Neural progenitor cell (in vitro differentiated cells): ENCODE measurements around the gene TGM2. TPM values are rescaled to one million over a fixed set of nuclear protein-coding genes. Genes with fewer than 3 reads are reported as not detected.

Experiments used
- DNase-seq: peaks from one replicate; pipeline ENCODE4 v3.0.0-alpha.2; 2016; ENCODE audit warnings: low spot score
- H2AFZ ChIP-seq: fragments of 200-600 bp; sonication (generic); replicated peaks from 2 replicates; pipeline ENCODE4 v1.6.1; 2016; ENCODE audit warnings: antibody characterized with exemption
- H3F3A ChIP-seq: fragments of 200-600 bp; sonication (generic); 2 replicates; pipeline ENCODE4 v1.6.1; 2016; ENCODE audit warnings: antibody characterized with exemption, low read depth
- H3K27ac ChIP-seq: fragments of 200-600 bp; sonication (generic); 2 replicates; pipeline ENCODE4 v1.5.1; 2016; ENCODE audit warnings: mild to moderate bottlenecking
- H3K27me3 ChIP-seq: fragments of 200-600 bp; sonication (generic); 2 replicates; pipeline ENCODE4 v1.6.1; 2016; ENCODE audit warnings: mild to moderate bottlenecking, moderate library complexity
- H3K36me3 ChIP-seq: fragments of 200-600 bp; sonication (generic); 2 replicates; pipeline ENCODE4 v1.5.1; 2016
- H3K4me1 ChIP-seq: fragments of 200-600 bp; sonication (generic); 2 replicates; pipeline ENCODE4 v1.6.1; 2016; ENCODE audit warnings: mixed run types
- H3K4me2 ChIP-seq: fragments of 200-600 bp; sonication (generic); 2 replicates; pipeline ENCODE4 v1.6.1; 2016
- H3K4me3 ChIP-seq: fragments of 200-600 bp; sonication (generic); 2 replicates; pipeline ENCODE4 v1.5.1; 2016
- H3K79me2 ChIP-seq: fragments of 200-600 bp; sonication (generic); 2 replicates; pipeline ENCODE4 v1.6.1; 2016; ENCODE audit warnings: low read depth
- H3K9ac ChIP-seq: fragments of 200-600 bp; sonication (generic); 2 replicates; pipeline ENCODE4 v1.6.1; 2016
- H3K9me3 ChIP-seq: fragments of 200-600 bp; sonication (generic); 2 replicates; pipeline ENCODE4 v1.5.1; 2016; ENCODE audit warnings: low read depth
- H4K20me1 ChIP-seq: fragments of 200-600 bp; sonication (generic); 2 replicates; pipeline ENCODE4 v1.6.1; 2016; ENCODE audit warnings: low read depth
- H3K27ac Mint-ChIP-seq: 3 replicates; pipeline ENCODE4 v1.8.0; 2021; ENCODE audit warnings: mixed read lengths
- H3K27me3 Mint-ChIP-seq: 2 replicates; pipeline ENCODE4 v1.8.0; 2022; ENCODE audit warnings: low read depth, mild to moderate bottlenecking, inconsistent platforms, moderate library complexity, mixed read lengths; ENCODE audit not compliant: insufficient read depth
- H3K36me3 Mint-ChIP-seq: 3 replicates; pipeline ENCODE4 v1.8.0; 2021; ENCODE audit warnings: mixed read lengths
- H3K4me1 Mint-ChIP-seq: 3 replicates; pipeline ENCODE4 v1.8.0; 2021; ENCODE audit warnings: mixed read lengths
- H3K4me3 Mint-ChIP-seq: 3 replicates; pipeline ENCODE4 v1.8.0; 2021; ENCODE audit warnings: mild to moderate bottlenecking, moderate library complexity, mixed read lengths
- H3K9me3 Mint-ChIP-seq: 3 replicates; pipeline ENCODE4 v1.8.0; 2020; ENCODE audit warnings: mixed read lengths
- CTCF ChIP-seq: fragments of 200-600 bp; sonication (generic); IDR thresholded peaks from 2 replicates; pipeline ENCODE4 v1.5.1; 2017; ENCODE audit warnings: antibody characterized with exemption, mild to moderate bottlenecking
- EZH2 ChIP-seq: fragments of 200-600 bp; sonication (generic); IDR thresholded peaks from 2 replicates; pipeline ENCODE4 v1.6.1; 2017; ENCODE audit warnings: antibody characterized with exemption, mild to moderate bottlenecking, moderate library complexity
- EZH2phosphoT487 ChIP-seq: fragments of 200-600 bp; sonication (generic); IDR thresholded peaks from 2 replicates; pipeline ENCODE4 v1.6.1; 2017; ENCODE audit warnings: antibody characterized with exemption
- total RNA-seq: library from RNA; depleted of rRNA; stranded (reverse); fragments of >200 nt; gene quantifications from 2 replicates; pipeline ENCODE4 v1.2.3, GENCODE V29; 2015; ENCODE audit warnings: low replicate concordance

TGM2 gene
- total RNA-seq, 1 donor from 2014 or later = 0.22 TPM

GRCh38 chr20:38208088-38208487, 43.0 kb upstream of the TGM2 start:
- H2AFZ ChIP-seq = no peak overlapping the region
- H3K4me1 Mint-ChIP-seq = no peaks in the 10 kb centered on the region
- H3K4me3 Mint-ChIP-seq = no peak overlapping the region
- no peak overlapping the region for H3K4me3 ChIP-seq
- H3K9me3 Mint-ChIP-seq = no peaks in the 10 kb centered on the region
- H3K4me1 ChIP-seq = no peaks in the 10 kb centered on the region
- H3K27ac Mint-ChIP-seq = no peak overlapping the region
- H3F3A ChIP-seq = peaks cover 5% of the 10 kb centered on the region
- DNase-seq = no peak
- H3K27ac ChIP-seq = no peak overlapping the region
- no peak overlapping the region for H3K9ac ChIP-seq
- no peak for TF ChIP-seq CTCF
- no peaks in the 10 kb centered on the region for H3K36me3 Mint-ChIP-seq
- H3K79me2 ChIP-seq = no peaks in the 10 kb centered on the region
- no peaks in the 10 kb centered on the region for H3K36me3 ChIP-seq
- H3K27me3 ChIP-seq = no peaks in the 10 kb centered on the region
- H4K20me1 ChIP-seq = no peaks in the 10 kb centered on the region
- no peak overlapping the region for H3K4me2 ChIP-seq
- no peaks in the 10 kb centered on the region for H3K9me3 ChIP-seq
- H3K27me3 Mint-ChIP-seq = peaks cover 8% of the 10 kb centered on the region

GRCh38 chr20:38207621-38208020, 42.6 kb upstream of the TGM2 start:
- H3K4me1 Mint-ChIP-seq = no peaks in the 10 kb centered on the region
- TF ChIP-seq EZH2phosphoT487 = no peak
- no peak for TF ChIP-seq CTCF
- TF ChIP-seq EZH2 = no peak
- H3K9me3 Mint-ChIP-seq = no peaks in the 10 kb centered on the region
- no peak overlapping the region for H3K4me3 ChIP-seq
- no peaks in the 10 kb centered on the region for H3K9me3 ChIP-seq
- no peaks in the 10 kb centered on the region for H3K4me1 ChIP-seq
- no peak overlapping the region for H3K9ac ChIP-seq
- H3K4me3 Mint-ChIP-seq = no peak overlapping the region
- H3F3A ChIP-seq = peaks cover 5% of the 10 kb centered on the region
- no peak overlapping the region for H3K4me2 ChIP-seq
- H3K36me3 Mint-ChIP-seq = no peaks in the 10 kb centered on the region
- H3K27me3 Mint-ChIP-seq = peaks cover 8% of the 10 kb centered on the region
- H3K27ac ChIP-seq = no peak overlapping the region
- no peak overlapping the region for H3K27ac Mint-ChIP-seq
- DNase-seq = no peak
- no peaks in the 10 kb centered on the region for H3K36me3 ChIP-seq
- no peaks in the 10 kb centered on the region for H3K27me3 ChIP-seq
- no peaks in the 10 kb centered on the region for H4K20me1 ChIP-seq
- no peak overlapping the region for H2AFZ ChIP-seq
- no peaks in the 10 kb centered on the region for H3K79me2 ChIP-seq

- no peaks in the 10 kb centered on the region for H3K36me3 ChIP-seq
- H3K27ac ChIP-seq = no peak overlapping the region
- no peaks in the 10 kb centered on the region for H3K27me3 ChIP-seq
- H3K4me2 ChIP-seq = no peak overlapping the region
- no peaks in the 10 kb centered on the region for H4K20me1 ChIP-seq
- Mint-ChIP-seq H3K36me3 (no peaks in the 10 kb centered on the region), H3K4me3 (no peak overlapping the region), H3K27me3 (peaks cover 7% of the 10 kb centered on the region), H3K4me1 (no peaks in the 10 kb centered on the region), H3K9me3 (no peaks in the 10 kb centered on the region), H3K27ac (no peak overlapping the region)
- no peak for DNase-seq
- H3K4me3 ChIP-seq = no peak overlapping the region
- H3K9ac ChIP-seq = no peak overlapping the region
- H3K79me2 ChIP-seq = no peaks in the 10 kb centered on the region
- H3K9me3 ChIP-seq = no peaks in the 10 kb centered on the region
- TF ChIP-seq CTCF = no peak
- TF ChIP-seq EZH2 = no peak
- H2AFZ ChIP-seq = no peak overlapping the region
- H3F3A ChIP-seq = peaks cover 5% of the 10 kb centered on the region
- no peaks in the 10 kb centered on the region for H3K4me1 ChIP-seq
Measured at GRCh38 chr20:38205001-38205400, 39.9 kb upstream of the TGM2 start.

GRCh38 chr20:38203981-38204357, 38.9 kb upstream of the TGM2 start:
- Histone ChIP-seq H3K9ac (no peak overlapping the region), H3K27me3 (no peaks in the 10 kb centered on the region), H4K20me1 (no peaks in the 10 kb centered on the region), H3K4me3 (no peak overlapping the region), H3K9me3 (no peaks in the 10 kb centered on the region), H3K27ac (no peak overlapping the region), H3F3A (peaks cover 5% of the 10 kb centered on the region), H3K4me2 (no peak overlapping the region), H3K36me3 (no peaks in the 10 kb centered on the region), H3K79me2 (no peaks in the 10 kb centered on the region), H3K4me1 (no peaks in the 10 kb centered on the region), H2AFZ (no peak overlapping the region)
- Mint-ChIP-seq H3K36me3 (no peaks in the 10 kb centered on the region), H3K4me1 (no peaks in the 10 kb centered on the region), H3K27me3 (peaks cover 7% of the 10 kb centered on the region), H3K9me3 (no peaks in the 10 kb centered on the region), H3K27ac (no peak overlapping the region), H3K4me3 (no peak overlapping the region)
- DNase-seq = no peak
- TF ChIP-seq EZH2phosphoT487 (no peak), EZH2 (no peak), CTCF (no peak)
